ENCODE measurements around the gene AREL1.

- TF ChIP-seq CTCF (IDR thresholded peaks at IDR 0.05), result no peak
- TF ChIP-seq POLR2A (IDR thresholded peaks at IDR 0.05), result no peak
These were observed 71.1 kb downstream of the AREL1 start for GRCh38 chr14:74641601-74642391.
